T-helper 1 cell treated with Interleukin-12 subunit alpha and Interleukin-12 subunit beta and Interleukin-4 antibody, amounts not matched to agents 30 μg/mL and 1 μg/mL, for 36 hours (primary cell): ENCODE results near the gene CYP21A2.
"Not testable (repeated sequence)": the region's sequence is repeated elsewhere in the genome, so short reads cannot be mapped to it uniquely, and the experiment has no call there.

Experiments
- H3K27ac Mint-ChIP-seq: one replicate; pipeline ENCODE4 v1.8.0; 2021; ENCODE audit warnings: mild to moderate bottlenecking, mixed read lengths
- H3K27me3 Mint-ChIP-seq: one replicate; pipeline ENCODE4 v1.8.0; 2021; ENCODE audit warnings: low read depth, mixed read lengths
- H3K36me3 Mint-ChIP-seq: one replicate; pipeline ENCODE4 v1.8.0; 2021; ENCODE audit warnings: low read depth, mixed read lengths
- H3K4me1 Mint-ChIP-seq: one replicate; pipeline ENCODE4 v1.8.0; 2021; ENCODE audit warnings: low read depth, mixed read lengths
- H3K4me3 Mint-ChIP-seq: one replicate; pipeline ENCODE4 v1.8.0; 2021; ENCODE audit warnings: mild to moderate bottlenecking, moderate library complexity, mixed read lengths
- H3K9me3 Mint-ChIP-seq: one replicate; pipeline ENCODE4 v1.8.0; 2021; ENCODE audit warnings: mixed read lengths

CYP21A2 gene

DNA sequence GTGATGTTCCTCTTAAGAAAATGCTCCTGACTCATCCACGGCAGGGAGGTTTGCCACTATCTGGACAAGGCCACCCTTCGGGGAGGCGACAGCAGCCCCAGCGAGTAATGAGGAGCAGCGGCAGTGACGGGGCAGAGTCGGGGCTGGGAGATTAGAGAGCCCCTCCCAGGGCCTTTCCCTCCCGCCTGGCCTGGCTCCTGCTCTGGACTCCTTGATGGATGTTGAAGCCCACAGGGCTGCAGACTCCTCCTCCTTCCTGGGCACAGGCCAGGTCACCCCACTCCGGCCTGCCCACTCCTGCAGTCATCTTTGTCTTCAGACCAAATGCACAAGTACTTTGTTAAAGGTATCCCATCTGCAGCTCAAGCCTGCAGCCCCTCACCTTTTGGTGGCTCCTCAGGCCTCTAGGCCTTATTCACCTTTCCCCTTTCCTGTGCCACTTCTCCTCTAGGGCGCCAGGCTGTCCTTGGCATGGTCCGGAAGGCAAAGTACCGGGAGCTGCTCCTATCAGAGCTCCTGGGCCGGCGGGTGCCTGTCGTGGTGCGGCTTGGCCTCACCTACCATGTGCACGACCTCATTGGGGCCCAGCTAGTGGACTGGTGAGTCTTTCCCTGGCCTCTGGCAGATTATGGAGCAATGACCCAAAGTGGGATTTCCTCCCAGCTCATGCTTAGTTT, 25.1 kb upstream of the CYP21A2 start:
- H3K4me3 Mint-ChIP-seq, H3K4me1 Mint-ChIP-seq, H3K27me3 Mint-ChIP-seq, H3K9me3 Mint-ChIP-seq, H3K27ac Mint-ChIP-seq, H3K36me3 Mint-ChIP-seq: not testable (repeated sequence)

- not testable (repeated sequence) for H3K36me3 Mint-ChIP-seq, H3K9me3 Mint-ChIP-seq, H3K27ac Mint-ChIP-seq, H3K4me1 Mint-ChIP-seq, H3K4me3 Mint-ChIP-seq, H3K27me3 Mint-ChIP-seq
These were observed 24.5 kb upstream of the CYP21A2 start for GRCh38 chr6:32013738-32014137.

GRCh38 chr6:32014547-32014946, 23.7 kb upstream of the CYP21A2 start, which contains the start of gene C4B:
TSS of gene C4B (plus strand) at chr6:32014795. CDS start at chr6:32014846, 51 bp downstream.
- not testable (repeated sequence) for H3K4me3 Mint-ChIP-seq, H3K9me3 Mint-ChIP-seq, H3K27ac Mint-ChIP-seq, H3K4me1 Mint-ChIP-seq, H3K36me3 Mint-ChIP-seq, H3K27me3 Mint-ChIP-seq

GRCh38 chr6:32022100-32022499, 16.1 kb upstream of the CYP21A2 start:
- not testable (repeated sequence) for H3K4me1 Mint-ChIP-seq, H3K27me3 Mint-ChIP-seq, H3K36me3 Mint-ChIP-seq, H3K4me3 Mint-ChIP-seq, H3K27ac Mint-ChIP-seq, H3K9me3 Mint-ChIP-seq

- H3K4me3 Mint-ChIP-seq, H3K27ac Mint-ChIP-seq, H3K9me3 Mint-ChIP-seq, H3K4me1 Mint-ChIP-seq, H3K36me3 Mint-ChIP-seq, H3K27me3 Mint-ChIP-seq: not testable (repeated sequence)
These were observed 9.6 kb upstream of the CYP21A2 start for GRCh38 chr6:32028631-32029030.

DNA sequence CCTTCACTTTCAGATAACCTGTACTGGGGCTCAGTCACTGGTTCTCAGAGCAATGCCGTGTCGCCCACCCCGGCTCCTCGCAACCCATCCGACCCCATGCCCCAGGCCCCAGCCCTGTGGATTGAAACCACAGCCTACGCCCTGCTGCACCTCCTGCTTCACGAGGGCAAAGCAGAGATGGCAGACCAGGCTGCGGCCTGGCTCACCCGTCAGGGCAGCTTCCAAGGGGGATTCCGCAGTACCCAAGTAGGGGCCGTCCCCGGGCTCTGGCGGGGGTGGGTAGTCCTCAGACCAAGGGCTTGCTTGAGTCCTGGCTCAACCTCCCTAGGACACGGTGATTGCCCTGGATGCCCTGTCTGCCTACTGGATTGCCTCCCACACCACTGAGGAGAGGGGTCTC, 8.7 kb upstream of the CYP21A2 start:
- not testable (repeated sequence) for H3K27ac Mint-ChIP-seq

DNA sequence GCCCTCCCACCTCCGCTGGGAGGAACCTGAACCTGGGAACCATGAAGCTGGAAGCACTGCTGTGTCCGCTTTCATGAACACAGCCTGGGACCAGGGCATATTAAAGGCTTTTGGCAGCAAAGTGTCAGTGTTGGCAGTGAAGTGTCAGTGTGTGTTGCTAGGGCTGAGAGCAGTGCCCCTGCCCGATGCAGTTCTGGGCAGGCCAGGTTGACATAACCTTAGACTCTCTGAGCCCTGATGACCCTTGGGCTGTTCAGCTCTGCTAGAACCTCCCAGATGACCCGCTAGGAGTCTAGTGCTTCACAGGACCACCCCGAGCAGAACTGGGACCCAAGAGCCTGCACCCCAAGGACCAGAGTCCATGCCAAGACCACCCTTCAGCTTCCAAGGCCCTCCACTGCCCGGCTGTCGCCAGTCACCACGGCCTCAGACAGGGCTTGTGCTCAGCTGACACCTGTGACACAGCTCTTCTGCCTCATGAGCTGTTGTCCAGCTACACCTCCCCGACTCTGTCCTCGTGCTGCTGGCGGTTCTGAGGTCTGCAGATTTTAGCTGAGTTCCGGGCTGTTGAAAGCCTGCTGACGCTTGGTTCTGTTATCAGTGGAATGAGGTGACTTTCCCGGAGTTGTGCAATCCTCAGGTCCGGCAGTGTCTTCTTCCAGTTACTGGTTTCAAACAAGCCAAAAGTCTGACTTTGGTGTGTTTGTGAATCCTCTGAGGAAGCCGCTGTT, 2.8 kb upstream of the CYP21A2 start:
- H3K36me3 Mint-ChIP-seq: not testable (repeated sequence)

More for the DNA sequence above, 8.7 kb upstream of the CYP21A2 start:
- H3K9me3 Mint-ChIP-seq, H3K4me1 Mint-ChIP-seq, H3K36me3 Mint-ChIP-seq, H3K27me3 Mint-ChIP-seq, H3K4me3 Mint-ChIP-seq: not testable (repeated sequence)

DNA sequence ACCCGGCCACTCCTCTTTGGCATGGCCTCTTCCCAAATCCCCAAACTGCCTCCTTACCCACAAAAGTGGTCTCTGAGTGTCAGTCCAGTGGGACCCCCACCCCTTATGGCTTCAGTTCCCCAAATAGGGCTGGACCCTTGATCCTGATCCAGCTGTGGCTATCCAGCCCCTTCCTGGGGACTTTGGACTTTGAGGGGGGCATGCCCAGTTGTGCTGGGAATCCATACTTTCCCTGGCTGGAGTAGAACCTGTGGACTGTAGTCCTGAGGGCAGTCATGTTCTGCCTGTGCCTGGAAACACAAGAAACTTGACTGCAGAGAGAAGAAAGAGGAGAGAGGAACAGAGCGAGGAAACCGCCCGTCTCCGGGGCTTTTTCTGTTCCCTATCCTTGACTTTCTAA, 1.1 kb upstream of the CYP21A2 start:
- not testable (repeated sequence) for H3K36me3 Mint-ChIP-seq, H3K4me3 Mint-ChIP-seq, H3K27ac Mint-ChIP-seq, H3K27me3 Mint-ChIP-seq, H3K4me1 Mint-ChIP-seq, H3K9me3 Mint-ChIP-seq

More for the DNA sequence above, 2.8 kb upstream of the CYP21A2 start:
- H3K9me3 Mint-ChIP-seq, H3K27me3 Mint-ChIP-seq, H3K27ac Mint-ChIP-seq, H3K4me1 Mint-ChIP-seq, H3K4me3 Mint-ChIP-seq: not testable (repeated sequence)

GRCh38 chr6:32038878-32039277, 663 bp downstream of the CYP21A2 start:
- H3K9me3 Mint-ChIP-seq: not testable (repeated sequence)

GRCh38 chr6:32039321-32040274, 1.4 kb downstream of the CYP21A2 start:
- H3K9me3 Mint-ChIP-seq, H3K27me3 Mint-ChIP-seq, H3K36me3 Mint-ChIP-seq, H3K27ac Mint-ChIP-seq, H3K4me1 Mint-ChIP-seq, H3K4me3 Mint-ChIP-seq: not testable (repeated sequence)

More at GRCh38 chr6:32038878-32039277, 663 bp downstream of the CYP21A2 start:
- not testable (repeated sequence) for H3K27ac Mint-ChIP-seq, H3K4me1 Mint-ChIP-seq, H3K36me3 Mint-ChIP-seq, H3K4me3 Mint-ChIP-seq, H3K27me3 Mint-ChIP-seq

GRCh38 chr6:32040299-32041049, 2.3 kb downstream of the CYP21A2 start:
- H3K4me1 Mint-ChIP-seq, H3K4me3 Mint-ChIP-seq, H3K9me3 Mint-ChIP-seq, H3K27ac Mint-ChIP-seq, H3K27me3 Mint-ChIP-seq, H3K36me3 Mint-ChIP-seq: not testable (repeated sequence)

GRCh38 chr6:32041050-32041321, 2.8 kb downstream of the CYP21A2 start:
- H3K4me1 Mint-ChIP-seq, H3K36me3 Mint-ChIP-seq, H3K27ac Mint-ChIP-seq: not testable (repeated sequence)

GRCh38 chr6:32041385-32041784, 3.2 kb downstream of the CYP21A2 start:
- H3K27me3 Mint-ChIP-seq, H3K36me3 Mint-ChIP-seq, H3K27ac Mint-ChIP-seq, H3K4me3 Mint-ChIP-seq, H3K9me3 Mint-ChIP-seq, H3K4me1 Mint-ChIP-seq: not testable (repeated sequence)

More at GRCh38 chr6:32041050-32041321, 2.8 kb downstream of the CYP21A2 start:
- not testable (repeated sequence) for H3K9me3 Mint-ChIP-seq, H3K4me3 Mint-ChIP-seq, H3K27me3 Mint-ChIP-seq

GRCh38 chr6:32042276-32042675, 4.1 kb downstream of the CYP21A2 start:
- H3K9me3 Mint-ChIP-seq, H3K27ac Mint-ChIP-seq, H3K4me3 Mint-ChIP-seq, H3K27me3 Mint-ChIP-seq, H3K36me3 Mint-ChIP-seq, H3K4me1 Mint-ChIP-seq: not testable (repeated sequence)
